Keratinocyte (primary cell): ENCODE measurements around the gene VILL.

ENCODE experiments used
- CTCF ChIP-seq, 3 experiments: IDR thresholded peaks in 1 of 3; conservative IDR thresholded peaks in 1 of 3; optimal IDR thresholded peaks in 1 of 3; 2 replicates in 2 of 3; 3 replicates in 1 of 3; pipeline versions ENCODE3 to v1.5.1; 2011; ENCODE audit warnings: low read length in 3 of 3, mild to moderate bottlenecking in 3 of 3, moderate library complexity in 2 of 3, control low read depth in 1 of 3, inconsistent platforms in 1 of 3; ENCODE audit not compliant: insufficient read depth in 2 of 3; ENCODE audit errors: extremely low read depth in 1 of 3
- EZH2 ChIP-seq: IDR thresholded peaks from one replicate; pipeline ENCODE4 v1.6.1; 2012; ENCODE audit warnings: inconsistent platforms, mild to moderate bottlenecking, low read length, moderate library complexity

- no peak for TF ChIP-seq CTCF (optimal IDR thresholded peaks at IDR 0.05 in 1 of 3, IDR thresholded peaks at IDR 0.05 in 1 of 3, conservative IDR thresholded peaks at IDR 0.05 in 1 of 3; ENCODE audit: extremely low read depth in 1 of 3, insufficient read depth in 2 of 3, low read length in 3 of 3)
- no peak for TF ChIP-seq EZH2
Observed at GRCh38 chr3:38047896-38048295, 57.3 kb downstream of the VILL start.
